NCI-H2196 treated with DMSO at 0.1 percent for 48 hours (cell line): Measurements from ENCODE around the gene CHRNA1.
A peak's percentile ranks its signal among the peaks of the same experiment; 100 is the strongest.

ENCODE experiments used
- DNase-seq: peaks from one replicate; lab custom pipeline; 2025; ENCODE audit not compliant: unreplicated experiment; lab: John Stamatoyannopoulos, UW

Gene CHRNA1

GRCh38 chr2:174784316-174784715 lies 20.0 kb upstream of the CHRNA1 start:
- no peak for DNase-seq

DNA sequence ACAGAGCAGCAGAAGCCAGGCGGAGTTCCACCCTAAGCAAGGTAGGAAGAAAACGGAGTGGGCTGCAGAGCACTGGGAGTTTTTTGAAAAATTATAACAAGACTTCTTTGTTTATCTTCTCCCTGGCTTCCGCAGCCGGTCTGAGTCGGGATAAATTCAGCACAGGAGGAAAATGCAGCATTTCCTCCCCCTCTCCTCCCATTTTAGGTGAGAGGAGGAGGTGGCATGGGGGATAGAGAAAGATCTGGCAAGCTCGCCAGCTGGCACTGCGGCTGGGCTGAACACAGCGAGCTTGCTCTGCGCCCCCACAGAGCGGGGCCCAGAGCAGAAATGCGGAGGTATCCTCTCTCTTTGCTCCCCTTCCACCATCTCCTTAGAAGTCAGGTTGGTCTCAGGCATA lies 17.7 kb upstream of the CHRNA1 start:
- DNase-seq: no peak

- DNase-seq: no peak
These were observed 17.0 kb upstream of the CHRNA1 start for GRCh38 chr2:174781298-174781697.

DNA sequence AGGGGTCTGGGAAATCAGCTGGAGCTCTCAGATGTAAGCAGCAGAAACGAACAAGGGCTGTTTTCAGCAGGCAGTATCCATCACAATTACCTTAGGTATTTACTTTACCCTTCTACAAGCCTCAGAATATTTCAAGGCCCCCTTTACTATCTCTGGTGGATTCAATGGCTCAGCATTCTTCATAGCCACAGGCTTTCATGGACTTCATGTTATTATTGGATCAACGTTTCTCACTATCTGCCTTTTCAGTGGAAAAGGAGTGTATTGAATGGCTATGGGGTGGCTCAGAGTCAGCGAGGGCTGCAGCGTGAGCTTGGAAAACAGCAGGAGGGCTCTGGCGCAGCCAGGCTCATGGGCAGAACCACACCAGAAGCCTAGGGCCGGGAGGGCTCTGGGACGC lies 16.6 kb upstream of the CHRNA1 start:
- DNase-seq: no peak

- no peak for DNase-seq
These were observed 16.0 kb upstream of the CHRNA1 start for GRCh38 chr2:174780191-174780840.

DNA sequence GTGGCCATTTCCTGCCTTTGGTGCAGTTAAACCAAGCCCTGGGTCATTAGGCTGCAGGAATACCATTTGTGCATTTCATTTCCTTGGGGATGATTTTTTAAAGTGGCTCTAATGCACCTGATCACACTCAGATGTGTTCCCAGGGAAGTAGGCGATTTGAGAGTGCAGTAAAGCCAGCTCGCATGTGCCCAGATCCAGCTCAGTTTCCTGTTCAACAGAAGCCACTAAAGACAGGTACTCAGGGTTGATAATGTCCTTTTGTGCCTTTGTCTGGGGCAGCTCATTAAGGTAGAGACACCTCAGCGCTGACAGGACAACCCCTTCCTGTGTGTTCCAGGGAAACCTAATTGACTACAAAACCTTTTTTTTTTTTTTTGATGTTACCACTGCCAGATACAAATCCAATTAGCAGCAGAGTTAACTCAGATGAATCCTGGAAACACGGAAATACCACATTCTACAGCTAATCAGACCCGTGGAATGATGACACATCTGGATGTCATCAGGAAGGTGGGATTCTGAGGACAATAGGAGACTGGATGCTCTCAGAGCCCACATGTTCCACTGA lies 15.2 kb upstream of the CHRNA1 start:
- DNase-seq: no peak

GRCh38 chr2:174778085-174778981 lies 14.1 kb upstream of the CHRNA1 start:
- DNase-seq: no peak

DNA sequence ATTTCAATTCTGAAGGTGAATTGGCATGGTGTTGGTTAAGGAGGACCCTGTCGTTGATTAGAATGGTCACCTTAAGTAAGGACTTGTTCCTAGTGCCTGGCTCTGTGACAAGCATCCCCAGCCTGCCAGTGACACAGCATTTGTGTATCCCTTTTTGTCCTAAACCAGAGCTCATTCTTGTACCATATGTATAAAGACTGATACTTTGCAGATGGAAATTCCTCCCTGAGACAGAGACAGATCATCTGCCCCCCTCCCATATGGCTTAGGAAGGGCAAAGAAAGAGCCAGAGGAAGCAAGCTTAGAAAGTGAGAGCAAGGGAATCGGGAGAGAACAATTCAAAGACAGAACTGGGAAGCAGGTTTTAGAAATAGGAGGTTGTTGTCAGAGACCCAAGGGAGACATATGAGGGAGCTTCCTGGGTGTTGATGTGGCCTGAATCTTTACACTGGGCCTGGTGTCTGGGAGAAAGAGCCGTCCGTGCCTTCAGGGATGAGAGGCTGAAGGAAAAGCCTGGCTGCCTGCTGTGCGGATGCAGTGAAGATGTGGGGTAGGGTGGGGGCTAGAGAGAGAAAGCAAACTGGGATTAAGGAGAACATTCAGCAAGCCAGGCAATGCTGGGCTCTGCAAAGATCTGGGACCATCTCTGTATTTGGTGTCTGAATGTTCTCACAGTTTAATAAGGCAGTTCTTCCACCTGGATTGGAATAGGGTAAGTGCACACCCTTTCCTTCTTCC lies 13.2 kb upstream of the CHRNA1 start:
- no peak for DNase-seq

DNA sequence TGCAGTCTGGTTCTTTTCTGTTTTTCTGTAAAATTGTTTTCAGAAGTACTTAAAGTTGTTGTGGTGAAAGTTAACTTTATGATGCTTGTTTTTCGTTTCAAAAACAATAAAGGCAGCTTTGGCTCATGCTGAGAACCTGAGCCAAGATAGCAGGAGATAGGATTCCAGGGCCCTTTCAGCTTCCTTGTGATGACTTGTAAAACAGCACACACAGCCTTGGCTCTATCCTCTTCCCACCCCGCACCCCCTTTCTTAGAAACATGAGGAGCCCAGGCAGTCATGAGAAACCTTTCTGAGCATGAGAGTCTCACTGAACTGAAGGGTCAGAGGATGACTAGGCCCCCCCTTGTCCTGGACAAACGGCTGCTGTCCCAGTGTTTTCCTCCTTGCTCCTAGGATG lies 12.4 kb upstream of the CHRNA1 start:
- DNase-seq: no peak

DNA sequence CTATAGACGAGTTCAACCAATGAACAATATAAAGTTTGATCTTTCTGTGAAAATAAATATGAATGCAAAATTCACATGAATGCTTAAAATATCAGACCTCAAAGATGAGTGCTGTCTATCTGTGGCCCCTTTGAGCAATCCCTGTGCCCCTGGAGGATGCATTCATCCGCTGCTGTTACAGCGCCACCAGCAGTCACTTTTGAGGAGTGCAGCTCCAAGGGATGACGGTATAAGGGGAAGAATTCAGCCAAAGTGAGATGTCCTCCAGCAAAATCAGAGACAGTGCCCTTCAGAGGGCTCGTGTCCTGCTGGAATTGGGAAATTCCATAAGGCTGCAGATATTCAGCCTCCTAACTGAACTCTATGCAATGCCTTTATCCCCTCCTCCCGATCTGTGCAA lies 12.0 kb upstream of the CHRNA1 start:
- DNase-seq: no peak

DNA sequence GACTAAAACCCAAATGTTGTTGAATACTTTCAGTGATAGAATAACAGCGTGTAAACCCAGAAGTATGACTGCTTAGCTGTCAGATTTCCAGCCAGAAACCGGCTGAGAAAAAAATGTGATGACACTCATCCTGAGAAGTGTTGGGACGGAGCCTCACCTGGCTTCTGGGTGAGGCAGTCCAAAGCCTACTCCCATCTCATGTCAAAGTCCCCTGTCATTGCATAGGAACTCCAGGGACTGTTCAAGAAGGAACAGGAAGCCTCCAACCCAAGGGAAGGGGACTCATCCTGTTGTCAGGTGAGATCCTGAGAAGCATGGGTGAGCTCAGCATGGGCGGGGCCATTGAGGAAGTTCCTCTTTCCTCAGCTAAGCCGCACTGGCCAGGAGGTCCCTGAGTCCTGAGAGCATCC lies 11.3 kb upstream of the CHRNA1 start:
- no peak for DNase-seq

- DNase-seq: no peak
These were observed 10.6 kb upstream of the CHRNA1 start for GRCh38 chr2:174774886-174775285.

DNA sequence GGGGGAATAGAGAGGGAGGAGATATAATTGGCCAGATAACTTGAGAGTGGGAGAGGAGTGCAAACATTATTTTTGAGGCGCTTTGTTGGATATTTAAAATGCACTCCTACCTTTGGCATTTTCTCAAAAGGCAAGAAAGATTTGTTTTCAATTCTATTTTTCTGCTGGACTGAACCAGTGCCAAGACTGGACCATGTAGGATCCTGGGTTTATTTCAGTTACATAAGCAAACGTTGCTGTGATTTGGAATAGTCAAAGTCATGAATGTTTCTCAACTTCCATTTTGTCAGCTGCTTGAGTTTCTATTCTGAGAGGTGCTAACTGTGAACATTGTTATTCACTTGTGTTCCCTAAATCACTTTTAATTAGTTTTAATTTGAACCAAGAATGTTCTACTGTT lies 8.9 kb upstream of the CHRNA1 start:
- no peak for DNase-seq

DNA sequence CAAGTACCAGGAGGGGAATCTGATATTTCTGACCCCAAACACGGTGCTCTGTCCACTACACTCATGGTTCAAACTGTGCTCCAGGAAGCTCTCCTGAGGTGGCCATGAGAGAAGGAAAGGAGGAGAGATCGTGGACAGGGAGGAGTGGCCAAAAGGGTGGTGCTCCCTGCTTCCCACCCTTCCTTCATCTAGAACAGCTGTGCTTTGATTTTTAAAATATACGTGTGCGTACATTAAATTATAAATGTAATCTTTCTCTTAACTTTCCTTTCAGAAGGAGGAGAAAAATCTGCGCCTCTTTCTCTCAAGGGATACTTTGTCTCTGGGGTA lies 8.2 kb upstream of the CHRNA1 start:
- no peak for DNase-seq

DNA sequence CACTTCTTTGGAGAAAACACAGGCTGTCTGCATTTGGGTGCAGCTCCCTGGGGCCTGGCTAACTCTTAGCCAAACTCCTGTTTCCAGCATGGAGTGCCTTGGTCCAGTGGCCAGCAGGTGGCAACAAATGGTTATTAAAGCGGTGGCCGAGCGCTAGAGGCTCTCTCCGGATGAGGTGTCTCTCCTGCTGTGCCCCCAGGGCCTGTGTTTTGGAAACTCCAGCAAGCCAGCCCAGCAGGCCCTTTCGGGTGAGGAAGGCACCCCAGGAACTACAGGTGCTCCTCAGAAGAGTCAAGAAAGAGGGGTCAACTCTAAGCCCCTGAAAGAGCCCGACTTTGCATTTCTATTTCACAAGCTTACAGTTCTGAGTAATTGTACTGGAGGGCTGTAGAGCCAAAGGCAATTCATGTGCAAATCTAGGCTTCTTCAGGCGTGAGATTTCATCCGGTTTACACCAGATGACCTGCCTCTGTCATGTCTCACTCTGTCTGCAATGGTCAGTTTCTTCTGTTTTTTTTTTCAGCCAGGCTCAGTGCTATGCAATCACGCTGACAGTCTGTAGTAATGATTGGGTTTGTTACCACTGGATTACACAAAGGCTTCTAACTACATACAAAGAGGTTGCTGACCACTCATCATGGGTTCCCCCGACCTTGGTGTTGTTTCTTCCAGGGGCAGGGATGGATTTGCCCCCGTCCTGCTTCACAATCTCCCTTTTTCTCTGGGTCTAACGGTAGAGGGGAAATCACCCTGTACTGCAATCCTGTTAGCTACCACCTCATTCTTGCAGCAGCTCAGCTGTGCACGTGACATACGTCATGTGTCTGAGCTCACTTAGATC lies 7.6 kb upstream of the CHRNA1 start:
- peak; percentile 56 for DNase-seq

DNA sequence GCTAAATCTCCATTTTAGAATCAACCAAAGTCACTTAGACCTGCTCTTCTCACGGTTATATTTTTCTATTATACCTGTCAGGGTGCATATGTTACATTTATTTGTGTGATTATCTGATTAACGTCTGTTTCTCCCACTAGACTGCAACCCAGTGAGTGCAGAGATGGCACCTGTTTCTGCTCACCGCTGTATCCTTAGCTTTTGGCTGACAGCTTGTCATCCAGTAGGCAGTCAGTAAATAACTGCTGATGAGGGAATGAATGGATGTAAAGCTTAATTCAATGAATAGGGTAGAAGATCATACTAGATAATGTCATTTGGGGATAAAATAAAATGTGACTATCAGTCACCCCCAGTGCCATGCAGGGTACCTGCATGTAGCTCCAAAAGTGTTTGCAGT lies 6.9 kb upstream of the CHRNA1 start:
- DNase-seq: no peak

DNA sequence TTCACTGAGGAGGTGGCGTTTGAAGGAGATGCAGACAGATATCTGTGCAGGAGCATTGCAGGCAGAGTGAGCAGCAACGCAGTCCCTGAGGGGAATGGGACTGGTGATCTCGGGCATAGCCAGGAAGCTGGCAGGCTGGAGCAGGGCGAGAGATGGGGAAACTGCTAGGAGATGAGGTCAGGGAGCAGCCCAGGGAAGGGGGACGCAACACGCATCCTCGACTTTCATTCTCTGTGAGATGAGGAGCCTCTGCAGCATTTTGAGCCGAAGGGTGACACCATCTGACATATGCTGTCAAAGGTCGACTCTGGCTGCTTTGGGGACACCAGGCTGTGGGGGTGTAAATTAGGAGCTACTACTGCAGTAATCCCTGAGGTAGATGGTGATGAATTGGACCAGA lies 4.3 kb upstream of the CHRNA1 start:
- DNase-seq: no peak

DNA sequence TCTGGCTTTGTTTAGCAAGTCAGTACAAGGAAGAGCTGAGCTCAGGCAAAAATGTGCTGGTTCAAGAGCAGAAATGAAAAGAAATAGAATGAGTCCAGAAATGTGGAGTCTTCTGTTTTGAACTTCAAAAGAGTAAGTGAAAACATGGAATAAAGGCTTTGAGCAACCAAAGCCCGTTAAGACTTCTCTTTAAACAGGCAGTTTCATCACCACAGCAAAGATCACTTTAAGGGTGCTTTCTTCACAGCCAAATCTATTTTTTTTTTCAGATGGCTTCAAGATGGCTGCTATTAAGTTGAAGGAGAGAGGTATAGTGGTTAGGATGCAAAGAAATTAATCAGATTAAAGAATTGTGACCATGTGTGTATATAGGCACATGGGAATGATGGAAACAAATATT lies 2.0 kb upstream of the CHRNA1 start:
- no peak for DNase-seq

DNA sequence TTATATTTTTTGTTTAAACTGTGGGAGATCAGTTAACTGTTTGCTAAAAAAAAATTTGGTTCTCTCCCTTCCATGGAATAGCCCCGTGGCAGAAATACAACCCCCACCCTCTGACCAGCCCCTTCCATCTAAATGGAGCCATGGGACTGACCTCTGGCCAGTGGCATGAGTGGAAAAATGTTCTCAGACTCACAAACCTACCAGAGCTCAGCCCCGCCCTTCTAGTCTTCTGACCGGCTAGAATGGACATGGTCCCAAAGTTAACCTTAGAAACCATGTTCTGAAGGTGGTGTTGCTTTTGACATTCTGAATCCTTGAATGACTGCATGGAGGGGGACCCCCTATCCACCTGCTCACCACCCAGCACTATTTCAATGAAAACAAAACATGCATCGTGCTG lies 1.3 kb upstream of the CHRNA1 start:
- DNase-seq: no peak

DNA sequence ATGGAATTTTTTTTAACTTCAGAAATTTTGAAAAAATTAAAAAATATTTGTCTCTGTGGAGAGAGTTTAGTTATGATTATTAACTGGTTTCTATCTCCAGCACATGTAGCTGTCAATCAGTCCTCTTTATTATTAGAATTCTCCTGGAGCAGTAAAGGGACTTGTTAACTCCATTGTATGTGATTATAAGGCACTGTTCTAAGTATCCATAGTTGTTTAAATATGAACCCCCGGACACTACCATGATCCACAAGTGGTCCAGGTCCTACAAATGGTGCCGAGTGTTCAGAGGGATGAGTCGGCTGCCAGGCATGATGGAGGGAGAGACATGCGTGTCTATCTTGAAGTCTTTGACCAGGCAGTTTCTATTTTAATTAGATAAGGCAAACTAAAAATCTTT lies 492 bp downstream of the CHRNA1 start:
- no peak for DNase-seq

DNA sequence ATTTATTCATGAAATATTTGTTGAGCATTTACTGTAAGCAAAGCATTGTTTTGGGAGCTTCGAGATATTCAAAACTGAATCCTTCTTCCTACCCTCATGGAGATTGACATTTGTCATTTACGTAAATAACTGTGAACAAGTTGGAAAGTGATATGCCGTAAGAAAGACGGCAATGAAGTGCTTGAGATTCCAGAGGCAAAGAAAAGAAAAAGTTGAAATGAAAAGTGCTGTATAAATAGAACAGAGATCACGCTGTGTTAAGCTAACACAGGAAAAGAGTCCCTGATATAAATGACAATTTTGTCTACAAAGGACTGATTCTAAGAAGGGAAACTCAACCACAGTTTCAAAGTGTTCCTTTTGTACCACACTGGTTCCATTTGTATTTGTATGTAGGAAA lies 1.8 kb downstream of the CHRNA1 start:
- no peak for DNase-seq
